ENCODE results near the gene LYPLAL1. TPM values are rescaled to one million over a fixed set of nuclear protein-coding genes. Genes with fewer than 3 reads are reported as not detected.
"Not testable (repeated sequence)": the region's sequence is repeated elsewhere in the genome, so short reads cannot be mapped to it uniquely, and the experiment has no call there.

Gene LYPLAL1
- total and polyA plus RNA-seq, 5 donors: 45.8 to 84.2 (median 54.0) TPM

- intact Hi-C loops (cut with DNase I): no loop called here
- DNase-seq (no peak), ATAC-seq (no peak)
- Histone ChIP-seq H3K27me3 (ENCODE audit: control insufficient read depth, insufficient read depth) (no peaks in the 10 kb centered on the region), H3K4me1 (ENCODE audit: control insufficient read depth, insufficient read depth, low read length) (no peaks in the 10 kb centered on the region), H3K4me3 (ENCODE audit: low read length) (no peak overlapping the region), H3K27ac (ENCODE audit: low read length) (no peak overlapping the region), H3K9me3 (ENCODE audit: control insufficient read depth, low read length) (no peaks in the 10 kb centered on the region)
Measured at GRCh38 chr1:219244864-219245263, 71.2 kb downstream of the LYPLAL1 start.

DNA sequence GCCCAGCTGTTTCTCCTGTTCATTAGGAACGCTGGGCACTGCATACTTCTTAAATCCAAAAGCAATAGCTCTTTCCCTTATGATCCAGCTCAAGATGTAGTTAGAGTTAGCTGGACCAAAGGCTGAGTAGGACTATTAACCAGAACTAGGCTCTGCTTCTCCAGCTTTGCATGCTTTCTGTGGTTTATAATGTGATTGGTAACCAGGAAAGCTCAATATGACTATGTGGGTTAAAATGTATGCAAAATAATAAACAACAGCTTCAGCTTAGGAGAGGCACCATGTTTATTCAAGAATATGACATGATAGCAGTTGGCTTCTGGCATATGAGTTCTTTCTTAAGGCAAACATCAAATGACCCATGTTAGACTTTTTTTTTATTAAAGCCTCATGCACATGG, 73.8 kb downstream of the LYPLAL1 start:
- Histone ChIP-seq H3K9me3 (ENCODE audit: control insufficient read depth, low read length) (no peaks in the 10 kb centered on the region), H3K4me1 (ENCODE audit: control insufficient read depth, insufficient read depth, low read length) (no peaks in the 10 kb centered on the region), H3K27ac (ENCODE audit: low read length) (no peak overlapping the region), H3K4me3 (ENCODE audit: low read length) (no peak overlapping the region), H3K27me3 (ENCODE audit: control insufficient read depth, insufficient read depth) (no peaks in the 10 kb centered on the region)
- DNase-seq (no peak), ATAC-seq (no peak)
- intact Hi-C loops (cut with DNase I): no loop called here
- WGBS: 76% methylated on average over 1 of the region's 1 CpG

GRCh38 chr1:219250468-219250867, 76.8 kb downstream of the LYPLAL1 start:
- WGBS: 93% methylated on average over 2 of the region's 2 CpGs

DNA sequence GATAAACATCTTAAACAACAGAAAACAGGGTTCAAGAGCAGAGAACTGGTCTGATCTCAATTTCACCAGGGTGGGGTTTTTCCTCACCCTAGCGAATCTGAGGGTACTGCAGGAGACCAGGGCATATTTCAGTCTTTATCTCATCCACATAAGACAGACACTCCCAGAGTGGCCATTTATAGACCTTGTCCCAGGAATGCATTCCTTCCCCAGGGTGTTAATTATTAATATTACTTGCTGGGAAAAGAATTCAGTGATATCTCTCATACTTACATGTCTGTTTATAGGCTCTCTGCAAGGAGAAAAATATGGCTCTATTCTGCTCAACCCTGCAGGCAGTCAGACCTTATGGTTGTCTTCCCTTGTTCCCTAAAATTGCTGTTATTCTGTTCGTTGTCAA, 84.1 kb downstream of the LYPLAL1 start:
- H3K27ac ChIP-seq (ENCODE audit: low read length): no peak overlapping the region
- H3K9me3 ChIP-seq (ENCODE audit: control insufficient read depth, low read length): no peaks in the 10 kb centered on the region
- DNase-seq: no peak
- H3K4me3 ChIP-seq (ENCODE audit: low read length): no peak overlapping the region
- H3K27me3 ChIP-seq (ENCODE audit: control insufficient read depth, insufficient read depth): no peaks in the 10 kb centered on the region
- no peaks in the 10 kb centered on the region for H3K4me1 ChIP-seq (ENCODE audit: control insufficient read depth, insufficient read depth, low read length)
- no peak for ATAC-seq
- WGBS: 46% methylated on average over 2 of the region's 2 CpGs
- intact Hi-C loops (cut with DNase I): no loop called here

More at GRCh38 chr1:219250468-219250867, 76.8 kb downstream of the LYPLAL1 start:
- H3K4me3 ChIP-seq (ENCODE audit: low read length); H3K4me1 ChIP-seq (ENCODE audit: control insufficient read depth, insufficient read depth, low read length); H3K27me3 ChIP-seq (ENCODE audit: control insufficient read depth, insufficient read depth); ATAC-seq; H3K9me3 ChIP-seq (ENCODE audit: control insufficient read depth, low read length); H3K27ac ChIP-seq (ENCODE audit: low read length); DNase-seq; intact Hi-C loops (cut with DNase I): not testable (repeated sequence)

GRCh38 chr1:219261454-219261853, 87.8 kb downstream of the LYPLAL1 start:
- no peaks in the 10 kb centered on the region for H3K9me3 ChIP-seq (ENCODE audit: control insufficient read depth, low read length)
- no peaks in the 10 kb centered on the region for H3K4me1 ChIP-seq (ENCODE audit: control insufficient read depth, insufficient read depth, low read length)
- intact Hi-C loops (cut with DNase I): no loop called here

More at GRCh38 chr1:219261454-219261853, 87.8 kb downstream of the LYPLAL1 start:
- Histone ChIP-seq H3K27ac (ENCODE audit: low read length) (no peak overlapping the region), H3K4me3 (ENCODE audit: low read length) (no peak overlapping the region), H3K27me3 (ENCODE audit: control insufficient read depth, insufficient read depth) (no peaks in the 10 kb centered on the region)
- no peak for DNase-seq
- no peak for ATAC-seq
- 95% methylated on average over 2 of the region's 2 CpGs for WGBS

Data from right cardiac atrium (tissue), 5 donors.